Stimulated activated CD4-positive, alpha-beta T cell treated with anti-CD3 and anti-CD28 coated beads, Interleukin-12 subunit alpha, Interleukin-12 subunit beta, amount 100 ng/mL, for 4 hours (primary cell): ENCODE results near the gene CAPN14.

Experiments
- DNase-seq: peaks from one replicate; pipeline ENCODE4 v3.0.0-alpha.2; 2020

The CAPN14 gene

DNA sequence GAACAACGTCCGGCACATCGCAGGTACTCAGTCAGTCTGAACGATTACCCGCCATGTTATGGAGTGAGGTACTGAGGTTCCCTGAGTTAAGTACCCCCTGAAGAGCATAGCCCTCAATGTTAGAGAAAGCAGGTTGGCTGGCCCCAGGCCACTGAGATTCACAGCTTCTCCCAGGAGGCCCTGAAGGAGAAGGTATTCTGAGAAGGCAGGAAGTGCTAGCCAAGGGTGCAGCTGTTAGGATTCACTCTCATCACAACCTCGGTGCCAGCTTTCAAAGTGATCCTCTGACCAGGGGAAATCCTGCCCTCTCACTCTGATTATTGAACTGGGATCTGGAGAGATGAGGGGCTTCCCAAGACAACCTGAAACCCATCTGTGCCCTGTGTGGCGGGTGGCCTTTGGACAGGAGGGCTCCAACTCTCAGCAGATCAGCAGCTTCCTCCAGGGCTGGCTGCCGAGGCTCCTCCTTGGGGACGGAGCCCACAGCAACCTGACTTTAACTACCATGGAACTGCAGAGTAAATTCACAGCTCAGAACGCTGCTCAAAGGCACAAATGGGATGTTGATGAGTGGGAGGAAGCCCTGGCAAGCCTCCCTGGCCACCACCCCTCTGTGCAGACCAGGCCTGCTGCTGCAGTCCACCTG is 24.4 kb upstream of the CAPN14 start:
- no peak for DNase-seq

- no peak for DNase-seq
These were observed 23.4 kb upstream of the CAPN14 start for GRCh38 chr2:31240381-31241365.

DNA sequence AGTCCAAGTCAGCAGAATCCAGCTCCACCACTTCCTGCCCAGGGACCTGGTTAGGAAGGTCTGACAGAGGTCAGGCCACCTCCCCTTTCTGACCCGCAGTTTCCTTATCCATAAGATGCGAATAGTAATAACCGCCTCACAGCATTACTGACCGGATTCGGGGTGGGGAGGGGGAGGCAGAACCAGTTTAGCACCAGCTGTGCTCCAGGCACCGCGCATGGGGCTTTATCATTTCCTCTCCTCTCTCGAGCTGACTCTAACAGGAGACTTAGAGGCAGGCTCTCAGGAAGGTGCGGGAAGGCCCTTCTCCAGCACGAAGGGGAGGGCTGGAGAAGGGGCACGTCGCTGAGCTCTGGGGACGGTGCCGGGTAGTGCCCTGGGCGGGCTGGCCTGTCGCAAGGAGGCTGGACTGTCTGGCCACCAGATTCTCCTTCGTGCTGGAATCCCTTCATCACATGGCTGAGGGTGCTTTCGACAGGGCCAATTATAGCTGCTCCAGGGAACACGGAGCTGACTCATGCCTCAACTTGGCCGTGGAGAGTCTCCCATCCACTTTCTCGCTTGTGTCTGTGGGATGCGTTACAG is 22.4 kb upstream of the CAPN14 start:
- DNase-seq = no peak

- DNase-seq = no peak
These were observed 21.7 kb upstream of the CAPN14 start for GRCh38 chr2:31238906-31239592.

- DNase-seq = no peak
These were observed 21.0 kb upstream of the CAPN14 start for GRCh38 chr2:31238126-31238905.

- DNase-seq = no peak
These were observed 20.2 kb upstream of the CAPN14 start for GRCh38 chr2:31237348-31238017.

DNA sequence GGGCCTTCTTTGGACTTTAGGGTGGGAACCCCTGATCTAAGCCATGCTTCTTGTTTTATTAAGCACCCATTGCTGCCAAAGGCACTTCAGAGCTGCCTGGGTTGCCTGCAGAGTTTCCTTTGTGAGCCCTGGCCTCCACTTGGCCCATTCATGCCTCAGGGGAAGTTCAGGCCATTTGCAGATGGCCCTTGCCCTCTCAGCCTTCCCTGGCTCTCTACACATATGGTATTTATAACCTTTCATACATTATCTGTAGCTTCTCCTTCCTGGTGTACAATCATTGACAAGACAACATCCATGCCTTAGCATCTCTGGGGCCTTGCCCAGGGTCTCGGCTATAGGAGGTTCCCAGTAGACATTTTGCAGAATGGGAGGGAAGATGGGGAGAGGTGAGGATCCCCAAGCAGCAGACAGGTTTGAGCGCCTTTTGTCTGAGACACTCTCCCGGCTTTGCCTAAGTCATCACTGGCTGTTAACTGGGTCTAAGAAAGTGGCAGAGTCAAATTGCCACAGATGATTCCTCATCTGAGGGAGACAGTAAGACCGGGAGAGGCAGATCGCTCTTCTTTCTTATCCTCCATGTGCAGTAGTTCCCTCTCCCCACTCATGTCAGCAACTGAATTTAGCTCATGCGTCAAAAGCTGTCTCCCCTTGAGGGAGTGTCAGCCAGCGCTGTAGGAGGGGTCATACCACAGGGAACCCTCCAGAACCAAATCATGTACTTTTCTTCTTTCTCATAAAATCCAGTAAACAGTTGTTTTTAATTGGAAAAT is 19.3 kb upstream of the CAPN14 start:
- no peak for DNase-seq

DNA sequence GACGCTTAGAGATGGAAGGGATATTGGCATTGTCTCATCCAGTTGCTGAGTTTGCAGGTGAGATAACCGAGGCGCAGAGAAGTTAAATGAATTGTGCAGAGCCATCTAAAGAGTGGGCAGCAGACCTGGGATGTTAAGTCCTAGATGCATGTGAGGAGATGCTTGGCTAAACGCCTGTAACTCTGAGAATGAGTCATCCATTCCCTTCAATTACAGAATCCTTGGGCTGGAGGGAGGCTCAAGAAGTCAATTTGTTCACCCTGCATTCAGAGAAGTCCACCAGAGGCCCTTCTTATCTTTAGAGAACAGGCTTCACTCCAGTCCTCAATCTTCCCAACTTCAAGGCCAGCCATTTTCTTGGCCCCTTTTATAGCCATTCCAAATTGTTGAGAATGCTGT is 18.2 kb upstream of the CAPN14 start:
- no peak for DNase-seq

- no peak for DNase-seq
These were observed 17.6 kb upstream of the CAPN14 start for GRCh38 chr2:31234683-31235503.

- DNase-seq = peak; percentile 76
These were observed 16.7 kb upstream of the CAPN14 start, which contains the start of gene EHD3 for GRCh38 chr2:31233741-31234682. TSS of gene EHD3 (plus strand) at chr2:31234152. CDS start at chr2:31234622, 470 bp downstream.

DNA sequence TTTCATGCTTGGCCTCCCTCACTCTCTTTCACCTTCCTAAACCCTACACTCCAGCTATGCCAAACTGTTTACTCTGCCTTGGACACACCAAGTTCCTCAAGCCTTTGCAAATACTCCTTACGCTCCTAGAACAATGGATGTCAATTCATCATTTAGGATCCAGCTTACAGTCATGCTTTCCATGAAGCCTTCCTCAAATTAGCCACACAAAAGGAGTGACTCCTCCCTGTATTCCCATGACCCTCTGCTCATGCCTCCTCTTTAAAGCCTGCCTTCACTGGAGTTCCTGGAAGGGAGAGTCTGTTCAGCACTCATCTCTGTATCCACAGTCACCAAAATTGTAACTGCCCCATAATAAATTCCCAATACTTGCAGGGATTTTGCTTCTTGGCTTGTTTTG is 15.9 kb upstream of the CAPN14 start:
- no peak for DNase-seq

DNA sequence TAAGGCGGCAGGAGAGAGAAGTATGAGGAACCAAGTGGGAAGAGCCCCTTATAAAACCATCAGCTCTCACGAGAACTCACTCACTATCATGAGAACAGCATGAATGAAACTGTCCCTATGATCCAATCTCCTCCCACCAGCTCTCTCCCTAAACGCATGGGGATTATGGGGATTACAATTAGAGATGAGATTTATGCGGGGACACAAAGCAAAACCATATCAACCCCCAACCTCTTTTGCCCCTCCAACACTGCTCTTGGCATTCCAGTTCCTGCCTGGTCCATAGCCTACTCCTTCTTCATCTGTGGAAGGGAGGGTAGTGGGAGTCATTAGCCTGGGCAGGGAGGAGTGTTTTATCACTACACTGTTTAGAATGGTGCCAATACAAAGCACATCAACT is 15.3 kb upstream of the CAPN14 start:
- DNase-seq = no peak

DNA sequence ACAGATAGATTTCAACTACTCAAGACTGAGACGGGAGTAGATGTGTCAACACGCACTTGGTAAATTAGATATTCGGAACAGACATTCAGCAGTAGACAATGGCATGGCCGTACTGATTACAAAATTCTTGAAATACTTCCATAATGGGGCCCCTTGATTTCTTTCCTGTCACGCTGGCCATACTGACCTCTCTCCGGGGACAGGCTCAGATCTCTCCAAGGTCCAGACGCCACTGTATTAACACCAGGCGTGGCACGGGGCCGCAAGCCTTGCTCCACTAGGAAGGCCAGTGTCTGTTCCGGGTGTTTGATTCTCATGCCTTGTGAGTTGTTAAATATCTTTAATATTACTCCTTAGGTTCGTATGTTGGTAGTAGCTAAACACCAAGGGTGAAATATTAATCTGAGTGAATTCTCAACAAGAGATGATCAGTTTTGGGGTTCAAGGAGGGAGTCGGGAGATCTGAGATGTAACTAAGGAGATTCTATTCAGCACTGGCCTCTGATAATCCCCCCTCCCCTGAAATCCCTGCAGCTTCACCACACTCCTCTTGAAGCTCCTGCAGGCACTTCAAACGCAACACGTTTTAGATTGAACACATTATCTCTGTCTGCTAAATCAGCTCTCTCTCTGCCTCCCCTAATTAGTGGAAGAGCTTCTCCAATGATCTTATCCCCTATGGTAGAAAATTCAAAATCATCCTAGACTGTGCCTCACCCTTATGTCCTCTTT is 14.4 kb upstream of the CAPN14 start:
- DNase-seq = no peak

DNA sequence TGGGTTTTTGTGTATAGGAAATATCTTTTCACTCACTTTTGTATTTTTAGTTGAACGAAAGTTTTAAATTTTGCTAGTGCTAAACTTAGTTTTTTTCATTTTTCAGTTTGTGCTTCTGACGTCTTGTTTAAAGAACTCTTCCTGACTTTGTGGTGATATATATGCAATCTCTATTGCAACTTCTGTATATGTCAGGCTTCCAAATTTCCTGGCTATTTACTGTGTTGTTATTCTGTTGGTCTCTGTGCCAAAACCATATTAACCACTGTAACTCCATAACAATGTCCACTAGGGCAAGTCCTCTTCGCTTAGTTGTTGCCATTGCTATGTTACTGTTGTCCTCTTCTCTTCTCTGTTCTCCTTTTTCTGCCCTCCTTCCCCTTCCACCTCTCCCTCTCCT is 13.4 kb upstream of the CAPN14 start:
- no peak for DNase-seq

GRCh38 chr2:31228717-31229116 is 11.4 kb upstream of the CAPN14 start:
- DNase-seq = no peak

DNA sequence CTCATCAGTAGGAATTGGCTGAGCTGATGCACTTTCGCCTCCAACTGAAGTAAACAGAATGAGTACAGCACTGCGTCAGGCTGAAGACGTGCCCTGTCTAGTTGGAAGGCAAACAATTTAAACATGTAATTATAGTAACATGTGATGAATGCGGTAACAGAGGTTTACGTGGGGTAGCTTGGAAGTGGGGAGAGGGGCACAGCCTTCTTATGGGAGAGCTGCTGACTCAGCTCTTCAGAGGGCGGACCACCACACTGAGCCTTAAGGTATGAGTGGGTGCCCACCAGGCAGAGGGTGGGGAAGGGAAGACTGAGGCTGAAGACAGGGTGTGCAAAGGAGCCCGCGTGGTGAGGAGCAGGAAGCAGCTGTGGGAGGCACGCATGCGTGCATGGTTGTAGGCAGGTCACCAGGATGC is 10.4 kb upstream of the CAPN14 start:
- no peak for DNase-seq

DNA sequence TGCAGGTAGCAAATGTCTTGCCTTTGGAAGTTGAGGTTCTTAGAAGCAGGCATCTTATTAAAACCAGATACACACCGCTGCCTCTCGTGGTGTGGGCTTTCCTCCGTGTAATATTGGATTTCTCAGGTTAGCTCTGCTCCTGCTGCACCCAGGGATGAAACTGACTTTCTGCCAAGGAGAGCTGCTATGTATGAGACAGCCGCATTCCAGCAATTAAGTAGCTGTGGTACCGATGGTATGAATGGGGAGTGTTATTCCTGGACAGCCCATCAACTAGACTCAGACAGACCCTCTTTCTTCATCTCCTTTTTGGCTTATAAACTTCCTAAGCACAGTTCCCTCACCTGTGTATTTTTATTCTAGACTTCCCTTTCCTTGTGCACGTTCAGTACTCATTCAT is 9.8 kb upstream of the CAPN14 start:
- DNase-seq = no peak

DNA sequence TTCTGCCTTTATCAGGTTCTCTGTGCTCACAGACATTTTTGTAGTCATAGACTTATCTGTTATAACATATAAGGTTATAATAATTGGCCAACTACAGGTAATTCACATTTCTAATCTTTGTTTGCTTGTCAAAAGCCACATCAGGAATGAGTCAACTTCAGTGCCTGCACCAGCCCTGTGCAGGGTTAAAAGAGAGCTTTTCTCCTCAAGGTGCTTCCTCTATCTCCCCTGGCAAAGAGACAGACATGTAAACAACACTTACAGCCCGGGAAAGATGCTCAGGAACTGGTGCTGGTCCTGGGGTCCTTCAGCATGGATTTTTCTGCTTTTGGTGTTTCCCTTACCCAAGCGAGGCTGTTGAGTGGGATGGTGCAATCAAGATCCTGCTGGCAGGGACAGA is 9.0 kb upstream of the CAPN14 start:
- DNase-seq = no peak
